Measurements from ENCODE around the gene PUS1. TPM values are rescaled to one million over a fixed set of nuclear protein-coding genes. Genes with fewer than 3 reads are reported as not detected.

Gene PUS1
- polyA plus RNA-seq, 1 donor from 2014 or later: 14.3 TPM

GRCh38 chr12:131910302-131911027, 18.6 kb upstream of the PUS1 start:
- H2AFZ ChIP-seq (ENCODE audit: low read depth, low read length): no peak overlapping the region
- no peak overlapping the region for H3K9ac ChIP-seq (ENCODE audit: low read length)
- no peak overlapping the region for H3K27ac ChIP-seq (ENCODE audit: low read length)

DNA sequence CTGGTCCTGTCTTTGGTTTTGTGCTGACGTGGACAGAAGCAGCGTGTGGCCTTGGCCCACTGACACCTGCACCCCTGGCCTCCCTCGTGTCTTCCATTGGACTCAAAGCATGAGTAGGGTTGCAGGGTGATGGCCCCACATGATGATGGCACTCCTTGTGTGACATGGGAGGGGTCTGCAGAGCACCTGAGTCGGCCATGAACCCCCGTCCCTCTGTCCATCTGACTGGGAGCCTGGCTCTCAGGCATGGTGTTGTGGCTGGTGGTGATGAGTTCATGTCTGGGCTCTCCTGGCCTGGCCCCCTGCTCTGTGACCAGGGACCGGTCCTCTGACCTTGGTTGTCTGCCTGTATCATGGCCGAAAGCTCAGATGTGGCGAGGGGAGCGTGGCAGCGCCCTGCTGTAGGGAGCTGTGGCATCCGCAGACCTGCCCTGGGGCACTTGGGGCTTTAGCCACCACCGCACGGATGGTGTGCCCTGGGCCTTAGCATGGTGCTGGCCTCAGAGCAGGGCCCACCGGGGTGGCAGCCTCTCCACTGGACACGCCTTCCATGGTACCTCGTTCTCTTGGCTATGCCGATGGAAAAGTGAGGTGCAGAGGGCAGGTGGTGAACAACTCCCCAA, 17.9 kb upstream of the PUS1 start:
- Histone ChIP-seq H3K79me2 (replicated peaks; ENCODE audit: insufficient read depth, low read length) (no peaks in the 10 kb centered on the region), H3K9ac (ENCODE audit: low read length) (no peak overlapping the region), H3K27me3 (ENCODE audit: insufficient read depth, low read depth, low read length) (no peaks in the 10 kb centered on the region), H3K36me3 (ENCODE audit: insufficient read depth, low read length) (no peaks in the 10 kb centered on the region), H3K4me2 (ENCODE audit: low read length) (no peak overlapping the region), H3K9me2 (ENCODE audit: insufficient read depth, low read length) (no peaks in the 10 kb centered on the region), H3F3A (ENCODE audit: insufficient read depth, low read length, poor library complexity, severe bottlenecking) (no peaks in the 10 kb centered on the region), H3K27ac (ENCODE audit: low read length) (no peak overlapping the region), H3K9me3 (ENCODE audit: low read length) (no peaks in the 10 kb centered on the region), H2AFZ (ENCODE audit: low read depth, low read length) (no peak overlapping the region), H3K4me3 (ENCODE audit: low read length) (no peak overlapping the region), H4K20me1 (ENCODE audit: insufficient read depth) (no peaks in the 10 kb centered on the region)
- no peak for TF ChIP-seq EZH2 (IDR thresholded peaks at IDR 0.05; ENCODE audit: borderline replicate concordance, insufficient read depth, low read length, poor library complexity, severe bottlenecking)
- TF ChIP-seq MXI1 (conservative IDR thresholded peaks at IDR 0.05; ENCODE audit: poor library complexity, severe bottlenecking): no peak
- no peak for TF ChIP-seq TAF1 (IDR thresholded peaks at IDR 0.05; ENCODE audit: low read depth)
- no peak for TF ChIP-seq RAD21 (conservative IDR thresholded peaks at IDR 0.05)
- no peak for TF ChIP-seq REST (IDR thresholded peaks at IDR 0.05; ENCODE audit: borderline replicate concordance)
- no peak for TF ChIP-seq SMC3 (conservative IDR thresholded peaks at IDR 0.05; ENCODE audit: poor library complexity)

More at GRCh38 chr12:131910302-131911027, 18.6 kb upstream of the PUS1 start:
- no peaks in the 10 kb centered on the region for H3K9me3 ChIP-seq (ENCODE audit: low read length)
- TF ChIP-seq MXI1 (conservative IDR thresholded peaks at IDR 0.05; ENCODE audit: poor library complexity, severe bottlenecking) (no peak), REST (IDR thresholded peaks at IDR 0.05; ENCODE audit: borderline replicate concordance) (no peak), RAD21 (conservative IDR thresholded peaks at IDR 0.05) (no peak), TAF1 (IDR thresholded peaks at IDR 0.05; ENCODE audit: low read depth) (no peak), SMC3 (conservative IDR thresholded peaks at IDR 0.05; ENCODE audit: poor library complexity) (no peak), EZH2 (IDR thresholded peaks at IDR 0.05; ENCODE audit: borderline replicate concordance, insufficient read depth, low read length, poor library complexity, severe bottlenecking) (no peak), POLR2AphosphoS5 (IDR thresholded peaks at IDR 0.05) (no peak), EP300 (conservative IDR thresholded peaks at IDR 0.05; ENCODE audit: poor library complexity, severe bottlenecking) (no peak)
- TF ChIP-seq, protein P1, sequence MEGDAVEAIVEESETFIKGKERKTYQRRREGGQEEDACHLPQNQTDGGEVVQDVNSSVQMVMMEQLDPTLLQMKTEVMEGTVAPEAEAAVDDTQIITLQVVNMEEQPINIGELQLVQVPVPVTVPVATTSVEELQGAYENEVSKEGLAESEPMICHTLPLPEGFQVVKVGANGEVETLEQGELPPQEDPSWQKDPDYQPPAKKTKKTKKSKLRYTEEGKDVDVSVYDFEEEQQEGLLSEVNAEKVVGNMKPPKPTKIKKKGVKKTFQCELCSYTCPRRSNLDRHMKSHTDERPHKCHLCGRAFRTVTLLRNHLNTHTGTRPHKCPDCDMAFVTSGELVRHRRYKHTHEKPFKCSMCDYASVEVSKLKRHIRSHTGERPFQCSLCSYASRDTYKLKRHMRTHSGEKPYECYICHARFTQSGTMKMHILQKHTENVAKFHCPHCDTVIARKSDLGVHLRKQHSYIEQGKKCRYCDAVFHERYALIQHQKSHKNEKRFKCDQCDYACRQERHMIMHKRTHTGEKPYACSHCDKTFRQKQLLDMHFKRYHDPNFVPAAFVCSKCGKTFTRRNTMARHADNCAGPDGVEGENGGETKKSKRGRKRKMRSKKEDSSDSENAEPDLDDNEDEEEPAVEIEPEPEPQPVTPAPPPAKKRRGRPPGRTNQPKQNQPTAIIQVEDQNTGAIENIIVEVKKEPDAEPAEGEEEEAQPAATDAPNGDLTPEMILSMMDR (IDR thresholded peaks at IDR 0.05; ENCODE audit: poor library complexity, severe bottlenecking): no peak
- no peak overlapping the region for H3K4me2 ChIP-seq (ENCODE audit: low read length)
- no peaks in the 10 kb centered on the region for H4K20me1 ChIP-seq (ENCODE audit: insufficient read depth)
- H3F3A ChIP-seq (ENCODE audit: insufficient read depth, low read length, poor library complexity, severe bottlenecking): no peaks in the 10 kb centered on the region
- H3K4me3 ChIP-seq (ENCODE audit: low read length): no peak overlapping the region
- no peaks in the 10 kb centered on the region for H3K9me2 ChIP-seq (ENCODE audit: insufficient read depth, low read length)
- H3K79me2 ChIP-seq (replicated peaks; ENCODE audit: insufficient read depth, low read length): no peaks in the 10 kb centered on the region
- H3K27me3 ChIP-seq (ENCODE audit: insufficient read depth, low read depth, low read length): no peaks in the 10 kb centered on the region
- H3K36me3 ChIP-seq (ENCODE audit: insufficient read depth, low read length): no peaks in the 10 kb centered on the region
